Thymus (tissue), 2 donors: ENCODE results near the gene ATRAID. TPM values are rescaled to one million over a fixed set of nuclear protein-coding genes. Genes with fewer than 3 reads are reported as not detected.

Experiments used
- polyA plus RNA-seq: library from polyadenylated mRNA; stranded (reverse); fragments of 200-250 nt; gene quantifications from one replicate; pipeline ENCODE4 v1.2.3, GENCODE V29; 2013
- total RNA-seq: library from RNA; stranded (reverse); fragments of 120-200 nt; gene quantifications from one replicate; pipeline ENCODE4 v1.2.4, GENCODE V29; 2013
- donor health status: healthy.

Gene ATRAID
- total and polyA plus RNA-seq, 2 donors: 109 to 125 TPM

Other genes with a start within 250 kb of the ATRAID start
- 0.99 TPM for gene MAPRE3, start 241.4 kb upstream of the ATRAID start, total RNA-seq
- gene MAPRE3, start 241.4 kb upstream of the ATRAID start, polyA plus RNA-seq: 17.0 TPM
- gene TMEM214, start 179.1 kb upstream of the ATRAID start, total RNA-seq: 8.8 TPM
- 30.3 TPM for gene TMEM214, start 179.1 kb upstream of the ATRAID start, polyA plus RNA-seq
- 18.5 TPM for gene AGBL5, start 160.4 kb upstream of the ATRAID start, total RNA-seq
- 11.0 TPM for gene AGBL5, start 160.4 kb upstream of the ATRAID start, polyA plus RNA-seq
- 388 TPM for gene OST4, start 140.4 kb upstream of the ATRAID start, total RNA-seq
- 516 TPM for gene OST4, start 140.4 kb upstream of the ATRAID start, polyA plus RNA-seq
- gene EMILIN1, start 133.4 kb upstream of the ATRAID start, total RNA-seq: 9.2 TPM
- 8.9 TPM for gene EMILIN1, start 133.4 kb upstream of the ATRAID start, polyA plus RNA-seq
- gene KHK, start 125.3 kb upstream of the ATRAID start, total RNA-seq: 1.5 TPM
- gene KHK, start 125.3 kb upstream of the ATRAID start, polyA plus RNA-seq: 2.5 TPM
- gene CGREF1, start 92.9 kb upstream of the ATRAID start, total RNA-seq: 0.57 TPM
- 0.43 TPM for gene CGREF1, start 92.9 kb upstream of the ATRAID start, polyA plus RNA-seq
- gene ABHD1, start 88.2 kb upstream of the ATRAID start, total RNA-seq: 0.09 TPM
- 0.27 TPM for gene ABHD1, start 88.2 kb upstream of the ATRAID start, polyA plus RNA-seq
- gene PREB, start 77.4 kb upstream of the ATRAID start, total RNA-seq: 41.3 TPM
- gene PREB, start 77.4 kb upstream of the ATRAID start, polyA plus RNA-seq: 56.9 TPM
- gene PRR30, start 72.6 kb upstream of the ATRAID start, total RNA-seq: not detected
- gene PRR30, start 72.6 kb upstream of the ATRAID start, polyA plus RNA-seq: not detected
- 0.14 TPM for gene TCF23, start 63.0 kb upstream of the ATRAID start, total RNA-seq
- gene TCF23, start 63.0 kb upstream of the ATRAID start, polyA plus RNA-seq: 0.05 TPM
- 15.8 TPM for gene SLC5A6, start 227 bp downstream of the ATRAID start, total RNA-seq
- 24.3 TPM for gene SLC5A6, start 227 bp downstream of the ATRAID start, polyA plus RNA-seq
- 14.8 TPM for gene CAD, start 5.3 kb downstream of the ATRAID start, total RNA-seq
- 18.6 TPM for gene CAD, start 5.3 kb downstream of the ATRAID start, polyA plus RNA-seq
- 0.05 TPM for gene SLC30A3, start 51.0 kb downstream of the ATRAID start, total RNA-seq
- 0.18 TPM for gene SLC30A3, start 51.0 kb downstream of the ATRAID start, polyA plus RNA-seq
- gene DNAJC5G, start 63.4 kb downstream of the ATRAID start, total RNA-seq: not detected
- 0.02 TPM for gene DNAJC5G, start 63.4 kb downstream of the ATRAID start, polyA plus RNA-seq
- gene TRIM54, start 70.4 kb downstream of the ATRAID start, total RNA-seq: 0.14 TPM
- gene TRIM54, start 70.4 kb downstream of the ATRAID start, polyA plus RNA-seq: 0.52 TPM
- 1.0 TPM for gene UCN, start 96.4 kb downstream of the ATRAID start, total RNA-seq
- gene UCN, start 96.4 kb downstream of the ATRAID start, polyA plus RNA-seq: 8.1 TPM
- 51.1 TPM for gene MPV17, start 111.1 kb downstream of the ATRAID start, total RNA-seq
- 94.1 TPM for gene MPV17, start 111.1 kb downstream of the ATRAID start, polyA plus RNA-seq
- gene GTF3C2, start 144.7 kb downstream of the ATRAID start, total RNA-seq: 31.1 TPM
- 39.9 TPM for gene GTF3C2, start 144.7 kb downstream of the ATRAID start, polyA plus RNA-seq
- gene EIF2B4, start 158.3 kb downstream of the ATRAID start, total RNA-seq: 30.5 TPM
- 56.0 TPM for gene EIF2B4, start 158.3 kb downstream of the ATRAID start, polyA plus RNA-seq
- gene SNX17, start 158.6 kb downstream of the ATRAID start, total RNA-seq: 83.6 TPM
- 77.8 TPM for gene SNX17, start 158.6 kb downstream of the ATRAID start, polyA plus RNA-seq
- 9.3 TPM for gene ZNF513, start 168.7 kb downstream of the ATRAID start, total RNA-seq
- 30.7 TPM for gene ZNF513, start 168.7 kb downstream of the ATRAID start, polyA plus RNA-seq
- 68.6 TPM for gene PPM1G, start 197.6 kb downstream of the ATRAID start, total RNA-seq
- 50.4 TPM for gene PPM1G, start 197.6 kb downstream of the ATRAID start, polyA plus RNA-seq
- 43.9 TPM for gene NRBP1, start 216.6 kb downstream of the ATRAID start, total RNA-seq
- 56.4 TPM for gene NRBP1, start 216.6 kb downstream of the ATRAID start, polyA plus RNA-seq
- 1.6 TPM for gene KRTCAP3, start 230.3 kb downstream of the ATRAID start, total RNA-seq
- gene KRTCAP3, start 230.3 kb downstream of the ATRAID start, polyA plus RNA-seq: 13.9 TPM